H1 (cell line): ENCODE results near the gene LCAT. TPM values are rescaled to one million over a fixed set of nuclear protein-coding genes. Genes with fewer than 3 reads are reported as not detected.

Experiments used
- CTCF ChIA-PET: fragments of 300-600 bp; sonication (Branson Sonifier 250); formaldehyde crosslinking; loops from one replicate; lab custom pipeline; 2021; ENCODE audit not compliant: partially characterized antibody; lab: Charles Lee
- POLR2A ChIA-PET: fragments of 300-600 bp; sonication (Branson Sonifier 250); formaldehyde crosslinking; loops from one replicate; lab custom pipeline; 2021; ENCODE audit warnings: inconsistent platforms; ENCODE audit not compliant: partially characterized antibody; lab: Charles Lee
- DNase-seq, 2 experiments: peaks; one replicate each; pipeline versions ENCODE4 v3.0.0 to v3.0.0-alpha.2; 2010 to 2022; ENCODE audit warnings: low spot score in 2 of 2, low read depth in 1 of 2, mixed read lengths in 1 of 2
- FAIRE-seq: peaks from 2 replicates; lab custom pipeline; 2011; peaks lifted over from hg19 to GRCh38; lab: Jason Lieb, UNC
- H2AFZ ChIP-seq: 2 replicates; pipeline ENCODE4 v1.8.1; 2012; ENCODE audit warnings: low read length, inconsistent platforms
- H2AK5ac ChIP-seq: 2 replicates; pipeline ENCODE4 v1.6.1; 2013; ENCODE audit warnings: low read depth, low read length
- H2BK120ac ChIP-seq: replicated peaks from 2 replicates; pipeline ENCODE3; 2013; ENCODE audit warnings: low read depth, low read length, inconsistent platforms
- H2BK12ac ChIP-seq: 2 replicates; pipeline ENCODE4 v1.6.1; 2013; ENCODE audit warnings: low read depth, low read length
- H2BK15ac ChIP-seq: 2 replicates; pipeline ENCODE4 v1.6.1; 2013; ENCODE audit warnings: low read length
- H2BK20ac ChIP-seq: 2 replicates; pipeline ENCODE4 v1.6.1; 2013; ENCODE audit warnings: low read length
- H2BK5ac ChIP-seq: 2 replicates; pipeline ENCODE4 v1.6.1; 2013; ENCODE audit warnings: low read depth, low read length
- H3K14ac ChIP-seq: 2 replicates; pipeline ENCODE4 v1.6.1; 2013; ENCODE audit warnings: inconsistent platforms; ENCODE audit not compliant: insufficient read length
- H3K18ac ChIP-seq: 2 replicates; pipeline ENCODE4 v1.6.1; 2013; ENCODE audit warnings: low read length; ENCODE audit errors: extremely low read depth
- H3K23ac ChIP-seq: 2 replicates; pipeline ENCODE4 v1.6.1; 2013; ENCODE audit warnings: inconsistent platforms; ENCODE audit not compliant: insufficient read length
- H3K23me2 ChIP-seq: 2 replicates; pipeline ENCODE4 v1.6.1; 2013; ENCODE audit warnings: low read depth, low read length
- H3K27ac ChIP-seq: 2 replicates; pipeline ENCODE4 v1.6.1; 2011; ENCODE audit warnings: low read depth, low read length, inconsistent platforms
- H3K27me3 ChIP-seq, 4 experiments: replicated peaks in 1 of 4; 1 replicate in 1 of 4; 2 replicates in 3 of 4; pipeline versions ENCODE4 v1.6.1 to v1.8.1; 2011 to 2013; ENCODE audit warnings: low read length in 3 of 4, mild to moderate bottlenecking in 3 of 4, inconsistent platforms in 2 of 4, mixed read lengths in 2 of 4, moderate library complexity in 1 of 4; ENCODE audit not compliant: control insufficient read depth in 3 of 4, insufficient read depth in 3 of 4; ENCODE audit errors: extremely low read depth in 1 of 4
- H3K36me3 ChIP-seq, 4 experiments: 2 replicates each; pipeline versions ENCODE4 v1.6.1 to v1.8.1; 2011 to 2013; ENCODE audit warnings: mild to moderate bottlenecking in 4 of 4, low read length in 3 of 4, moderate library complexity in 2 of 4, control low read depth in 1 of 4, inconsistent platforms in 1 of 4; ENCODE audit not compliant: insufficient read depth in 4 of 4, control insufficient read depth in 2 of 4
- H3K4ac ChIP-seq: replicated peaks from 2 replicates; pipeline ENCODE3; 2013; ENCODE audit warnings: low read length, low read depth, mixed read lengths, inconsistent platforms; ENCODE audit not compliant: insufficient read length
- H3K4me1 ChIP-seq, 4 experiments: replicated peaks in 1 of 4; 1 replicate in 1 of 4; 2 replicates in 3 of 4; pipeline versions ENCODE4 v1.6.1 to v1.8.1; 2011 to 2013; ENCODE audit warnings: low read length in 3 of 4, inconsistent platforms in 2 of 4, mixed read lengths in 1 of 4; ENCODE audit not compliant: insufficient read depth in 4 of 4, control insufficient read depth in 3 of 4
- H3K4me2 ChIP-seq, 2 experiments: 2 replicates each; pipeline versions ENCODE4 v1.6.1 to v1.8.1; 2011 to 2013; ENCODE audit warnings: low read depth in 2 of 2, low read length in 2 of 2, control low read depth in 1 of 2, inconsistent platforms in 1 of 2, mild to moderate bottlenecking in 1 of 2; ENCODE audit not compliant: insufficient read depth in 1 of 2
- H3K4me3 ChIP-seq, 4 experiments: fragments of 200-600, 300-600 bp in 1 of 4; sonication (generic), shearing (Covaris generic), sonication (Bioruptor Twin) in 1 of 4; 2 replicates each; pipeline versions ENCODE4 v1.5.1 to v1.8.1; 2011 to 2016; ENCODE audit warnings: low read length in 4 of 4, low read depth in 3 of 4, control low read depth in 2 of 4, inconsistent platforms in 2 of 4, mild to moderate bottlenecking in 2 of 4, mixed read lengths in 1 of 4, moderate library complexity in 1 of 4; ENCODE audit not compliant: insufficient read depth in 2 of 4; ENCODE audit errors: extremely low read depth in 1 of 4
- H3K56ac ChIP-seq: replicated peaks from 2 replicates; pipeline ENCODE3; 2013; ENCODE audit warnings: low read depth, mild to moderate bottlenecking, mixed read lengths, low read length, inconsistent platforms; ENCODE audit not compliant: insufficient read length
- H3K79me1 ChIP-seq: 2 replicates; pipeline ENCODE4 v1.6.1; 2013; ENCODE audit warnings: low read depth, low read length, control low read depth
- H3K79me2 ChIP-seq, 2 experiments: 2 replicates each; pipeline versions ENCODE4 v1.6.1 to v1.8.1; 2012 to 2013; ENCODE audit warnings: low read length in 2 of 2, mild to moderate bottlenecking in 2 of 2, inconsistent platforms in 1 of 2; ENCODE audit not compliant: insufficient read depth in 2 of 2, control insufficient read depth in 1 of 2
- H3K9ac ChIP-seq, 4 experiments: replicated peaks in 1 of 4; 1 replicate in 1 of 4; 2 replicates in 3 of 4; pipeline versions ENCODE4 v1.6.1 to v1.8.1; 2011 to 2013; ENCODE audit warnings: low read depth in 3 of 4, low read length in 3 of 4, control low read depth in 2 of 4, mild to moderate bottlenecking in 2 of 4, moderate library complexity in 2 of 4, inconsistent platforms in 1 of 4; ENCODE audit errors: extremely low read depth in 1 of 4
- H3K9me3 ChIP-seq, 2 experiments: 2 replicates each; pipeline versions ENCODE4 v1.6.1 to v1.8.1; 2012 to 2013; ENCODE audit warnings: mild to moderate bottlenecking in 2 of 2, moderate library complexity in 2 of 2, control low read depth in 1 of 2, inconsistent platforms in 1 of 2, low read depth in 1 of 2, low read length in 1 of 2, mixed read lengths in 1 of 2; ENCODE audit not compliant: insufficient read depth in 2 of 2
- H4K20me1 ChIP-seq, 2 experiments: replicated peaks in 1 of 2; 2 replicates each; pipeline versions ENCODE3 to v1.8.1; 2011 to 2013; ENCODE audit warnings: inconsistent platforms in 2 of 2, low read length in 2 of 2, mild to moderate bottlenecking in 1 of 2; ENCODE audit not compliant: insufficient read depth in 2 of 2, control insufficient read depth in 1 of 2
- H4K5ac ChIP-seq: 2 replicates; pipeline ENCODE4 v1.6.1; 2013; ENCODE audit warnings: low read length, low read depth, mixed read lengths, inconsistent platforms; ENCODE audit not compliant: insufficient read length
- H4K8ac ChIP-seq: 2 replicates; pipeline ENCODE4 v1.8.0; 2013; ENCODE audit warnings: mild to moderate bottlenecking, moderate library complexity, low read length, inconsistent platforms; ENCODE audit not compliant: insufficient read depth; ENCODE audit errors: extremely low read depth
- H4K91ac ChIP-seq: replicated peaks from 2 replicates; pipeline ENCODE3; 2013; ENCODE audit warnings: low read length, mixed read lengths, inconsistent platforms; ENCODE audit not compliant: insufficient read length
- CHD1 ChIP-seq: IDR thresholded peaks from 2 replicates; pipeline ENCODE4 v1.6.1; 2012; ENCODE audit warnings: low read depth, low read length, improper control_type of control experiment
- HDAC6 ChIP-seq: IDR thresholded peaks from one replicate; pipeline ENCODE4 v1.7.1; 2012; ENCODE audit warnings: low read depth, mild to moderate bottlenecking, inconsistent platforms, low read length, moderate library complexity
- JUN ChIP-seq: IDR thresholded peaks from 2 replicates; pipeline ENCODE4 v1.6.1; 2011; ENCODE audit warnings: low read depth, mild to moderate bottlenecking, improper control_type of control experiment, low read length
- KDM1A ChIP-seq: fragments of 200-600, 300-600 bp; sonication (generic); IDR thresholded peaks from 2 replicates; pipeline ENCODE4 v1.7.1; 2016; ENCODE audit warnings: mild to moderate bottlenecking, low read length, borderline replicate concordance
- POU5F1 ChIP-seq: IDR thresholded peaks from 2 replicates; pipeline ENCODE4 v1.6.1; 2011; ENCODE audit warnings: low read depth, mild to moderate bottlenecking, low read length, moderate library complexity
- RXRA ChIP-seq: IDR thresholded peaks from 2 replicates; pipeline ENCODE4 v1.6.1; 2011; ENCODE audit warnings: low read depth, mild to moderate bottlenecking, low read length, moderate library complexity; ENCODE audit not compliant: insufficient read depth
- SRF ChIP-seq: IDR thresholded peaks from 2 replicates; pipeline ENCODE4 v1.6.1; 2011; ENCODE audit warnings: mild to moderate bottlenecking, low read depth, low read length, moderate library complexity
- WGBS, 2 experiments: shearing (Covaris generic) in 1 of 2; methylation state at CpG; one replicate each; pipeline versions ENCODE4 v1.1.6 to v1.1.7; 2013 to 2015; ENCODE audit warnings: low lambda C conversion rate in 2 of 2, mixed read lengths in 2 of 2, inconsistent platforms in 1 of 2, low coverage in 1 of 2, missing lambda C conversion rate in 1 of 2; ENCODE audit not compliant: insufficient replicate concordance in 2 of 2, insufficient coverage in 1 of 2, insufficient read length in 1 of 2; ENCODE audit errors: extremely low coverage in 1 of 2, missing lambda C conversion rate in 1 of 2; 5-methylcytosine and 5-hydroxymethylcytosine counted together
- polyA plus RNA-seq, 7 experiments: library from polyadenylated mRNA; depleted of rRNA in 3 of 7; stranded (reverse) in 5 of 7; unstranded in 2 of 7; fragments of >200 nt in 5 of 7; fragments of 200-250 nt in 2 of 7; gene quantifications; 1 replicate in 5 of 7; 2 replicates in 1 of 7; 4 replicates in 1 of 7; pipeline versions ENCODE4 v1.2.1 to v1.2.3, GENCODE V29; 2011 to 2013; ENCODE audit warnings: missing spikeins in 2 of 7, mixed read lengths in 2 of 7
- total RNA-seq: library from RNA; stranded (reverse); fragmentation: NEBNext Ultra II Directional; extraction: Animal tissue kit (Norgen Biotek cat#: 25700); gene quantifications from 2 replicates; pipeline ENCODE4 v1.2.1, GENCODE V29; 2021
- TF ChIP-seq, protein P1 (sequence below), 3 experiments: IDR thresholded peaks; 1 replicate in 2 of 3; 2 replicates in 1 of 3; pipeline versions ENCODE4 v1.5.1 to v1.6.1; 2011; ENCODE audit warnings: low read length in 3 of 3, mild to moderate bottlenecking in 3 of 3, inconsistent platforms in 2 of 3, low read depth in 1 of 3, moderate library complexity in 1 of 3; ENCODE audit not compliant: insufficient read depth in 1 of 3; ENCODE audit errors: control extremely low read depth in 1 of 3
- TF ChIP-seq, protein P2 (sequence below): IDR thresholded peaks from 2 replicates; pipeline ENCODE4 v1.6.1; 2012; ENCODE audit warnings: low read length, inconsistent platforms

Gene LCAT
- total and polyA plus RNA-seq, 2 of the 8 experiments (the other 6 are each of a cell fraction or from before 2014, with no cell fraction given), result 9.4 to 19.6 TPM

DNA sequence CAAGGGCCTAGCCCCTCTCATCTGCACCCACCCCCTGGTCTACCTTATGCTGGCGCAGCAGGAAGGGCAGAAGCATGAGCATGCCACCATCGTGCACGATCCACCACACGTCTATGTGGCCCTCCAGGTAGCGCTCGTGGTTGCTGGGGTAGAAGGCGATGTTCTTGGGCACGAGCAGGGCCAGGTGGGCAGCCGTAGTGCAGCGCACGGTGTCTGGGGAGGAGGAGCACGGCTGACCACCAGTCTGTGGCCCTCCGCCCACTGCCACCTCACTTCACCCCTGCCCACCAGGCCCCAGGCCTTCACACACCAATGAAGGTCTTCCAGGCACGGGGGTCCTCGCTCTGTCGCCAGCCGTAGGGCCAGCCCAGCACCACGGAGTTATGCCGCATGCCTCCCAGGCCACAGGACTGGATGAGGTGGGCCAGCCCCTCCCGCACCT lies 2.2 kb upstream of the LCAT start:
- Histone ChIP-seq H3K9me3 (no peaks in the 10 kb centered on the region), H3K23ac (no peak overlapping the region), H2BK5ac (no peak overlapping the region), H3K4ac (no peak overlapping the region), H2BK12ac (no peak overlapping the region), H2BK15ac (no peak overlapping the region), H2BK20ac (no peak overlapping the region), H2AFZ (no peak overlapping the region), H3K4me2 (no peak overlapping the region), H3K14ac (no peak overlapping the region), H3K23me2 (peaks cover 3% of the 10 kb centered on the region; the same call in 1 of the 2 replicates), H3K56ac (no peak overlapping the region), H3K27ac (no peak overlapping the region), H4K5ac (no peak overlapping the region), H3K4me3 (no peak overlapping the region), H3K18ac (no peak overlapping the region), H3K79me2 (no peaks in the 10 kb centered on the region), H3K79me1 (peaks cover 2% of the 10 kb centered on the region; the same call in 1 of the 2 replicates), H3K36me3 (peaks cover 7 to 51% (median 22%) of the 10 kb centered on the region in 4 experiments; a peak in 6 of 8 replicates), H3K27me3 (no peaks in the 10 kb centered on the region), H2BK120ac (no peak overlapping the region), H4K20me1 (peaks cover 15 to 42% of the 10 kb centered on the region in 2 experiments), H2AK5ac (no peak overlapping the region), H4K8ac (no peak overlapping the region; the same call in 1 of the 2 replicates), H3K9ac (no peak overlapping the region), H4K91ac (no peak overlapping the region), H3K4me1 (no peaks in the 10 kb centered on the region; a peak in 1 of 7 replicates)
- DNase-seq (no peak), FAIRE-seq (no peak)
- ChIA-PET CTCF (interaction anchor here (0.6 to 27.1 kb wide), 8 partner anchors 8 to 771 kb away, joined by 3 to 623 read pairs (median 4); partner anchors contain the start of genes EDC4, NRN1L, PSKH1 and SLC12A4), POLR2A (interaction anchor here (1.1 to 8.5 kb wide), 5 partner anchors 11 to 81 kb away, joined by 3 to 47 read pairs (median 3); partner anchors contain the start of genes DDX28, DUS2 and PSMB10)
- 91% methylated on average over 17 of the region's 20 CpGs; no CpG with 5 or more reads in 1 of the 2 experiments for WGBS, 2 experiments
- TF ChIP-seq POU5F1 (no peak), KDM1A (no peak), HDAC6 (no peak), JUN (no peak), CHD1 (no peak), RXRA (no peak), SRF (no peak)
- TF ChIP-seq, protein P1, sequence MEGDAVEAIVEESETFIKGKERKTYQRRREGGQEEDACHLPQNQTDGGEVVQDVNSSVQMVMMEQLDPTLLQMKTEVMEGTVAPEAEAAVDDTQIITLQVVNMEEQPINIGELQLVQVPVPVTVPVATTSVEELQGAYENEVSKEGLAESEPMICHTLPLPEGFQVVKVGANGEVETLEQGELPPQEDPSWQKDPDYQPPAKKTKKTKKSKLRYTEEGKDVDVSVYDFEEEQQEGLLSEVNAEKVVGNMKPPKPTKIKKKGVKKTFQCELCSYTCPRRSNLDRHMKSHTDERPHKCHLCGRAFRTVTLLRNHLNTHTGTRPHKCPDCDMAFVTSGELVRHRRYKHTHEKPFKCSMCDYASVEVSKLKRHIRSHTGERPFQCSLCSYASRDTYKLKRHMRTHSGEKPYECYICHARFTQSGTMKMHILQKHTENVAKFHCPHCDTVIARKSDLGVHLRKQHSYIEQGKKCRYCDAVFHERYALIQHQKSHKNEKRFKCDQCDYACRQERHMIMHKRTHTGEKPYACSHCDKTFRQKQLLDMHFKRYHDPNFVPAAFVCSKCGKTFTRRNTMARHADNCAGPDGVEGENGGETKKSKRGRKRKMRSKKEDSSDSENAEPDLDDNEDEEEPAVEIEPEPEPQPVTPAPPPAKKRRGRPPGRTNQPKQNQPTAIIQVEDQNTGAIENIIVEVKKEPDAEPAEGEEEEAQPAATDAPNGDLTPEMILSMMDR (IDR thresholded peaks at IDR 0.05; ENCODE audit: control extremely low read depth in 1 of 3, insufficient read depth in 1 of 3, low read depth in 1 of 3, low read length in 3 of 3), result no peak
- TF ChIP-seq, protein P2, sequence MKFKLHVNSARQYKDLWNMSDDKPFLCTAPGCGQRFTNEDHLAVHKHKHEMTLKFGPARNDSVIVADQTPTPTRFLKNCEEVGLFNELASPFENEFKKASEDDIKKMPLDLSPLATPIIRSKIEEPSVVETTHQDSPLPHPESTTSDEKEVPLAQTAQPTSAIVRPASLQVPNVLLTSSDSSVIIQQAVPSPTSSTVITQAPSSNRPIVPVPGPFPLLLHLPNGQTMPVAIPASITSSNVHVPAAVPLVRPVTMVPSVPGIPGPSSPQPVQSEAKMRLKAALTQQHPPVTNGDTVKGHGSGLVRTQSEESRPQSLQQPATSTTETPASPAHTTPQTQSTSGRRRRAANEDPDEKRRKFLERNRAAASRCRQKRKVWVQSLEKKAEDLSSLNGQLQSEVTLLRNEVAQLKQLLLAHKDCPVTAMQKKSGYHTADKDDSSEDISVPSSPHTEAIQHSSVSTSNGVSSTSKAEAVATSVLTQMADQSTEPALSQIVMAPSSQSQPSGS, result no peak
